HK-2 (cell line): ENCODE data around the gene ITGB7.

Experiments used
- DNase-seq: peaks from one replicate; pipeline ENCODE4 v3.0.0-alpha.2; 2018; ENCODE audit not compliant: unreplicated experiment

ITGB7 gene

GRCh38 chr12:53145383-53146260 is 61.4 kb downstream of the ITGB7 start:
- DNase-seq: no peak

GRCh38 chr12:53143355-53143754 is 63.7 kb downstream of the ITGB7 start:
- no peak for DNase-seq
